A673 (cell line): Measurements from ENCODE around the gene ZNF777. TPM values are rescaled to one million over a fixed set of nuclear protein-coding genes. Genes with fewer than 3 reads are reported as not detected.
"Not testable (repeated sequence)": the region's sequence is repeated elsewhere in the genome, so short reads cannot be mapped to it uniquely, and the experiment has no call there.

ENCODE experiments used
- BruUV-seq: library from RNA; stranded (reverse); fragments of 400-500 nt; replicated peaks from 2 replicates; lab custom pipeline; 2021; lab: Mats Ljungman, UMichigan
- CTCF ChIA-PET: fragments of 300-600 bp; sonication (Branson Sonifier 250); formaldehyde crosslinking; loops from one replicate; lab custom pipeline; 2022; ENCODE audit warnings: antibody characterized with exemption; lab: Charles Lee
- POLR2A ChIA-PET: fragments of 300-600 bp; sonication (Branson Sonifier 250); formaldehyde crosslinking; loops from one replicate; lab custom pipeline; 2022; ENCODE audit warnings: antibody characterized with exemption; ENCODE audit not compliant: low non-redundant PET; lab: Charles Lee
- DNase-seq: peaks from one replicate; pipeline ENCODE4 v3.0.0-alpha.2; 2015; ENCODE audit warnings: low spot score
- H3K27ac ChIP-seq: fragments of 200-600 bp; sonication (generic); 2 replicates; pipeline ENCODE4 v1.5.1; 2016; ENCODE audit warnings: mixed run types, low read depth, mild to moderate bottlenecking, mixed read lengths, antibody characterized with exemption, low read length; ENCODE audit not compliant: poor library complexity, severe bottlenecking
- H3K27me3 ChIP-seq: fragments of 200-600 bp; sonication (generic); replicated peaks from 2 replicates; pipeline ENCODE4 v1.6.1; 2017; ENCODE audit warnings: mixed run types, low read depth, mild to moderate bottlenecking, mixed read lengths, antibody characterized with exemption, low read length; ENCODE audit not compliant: insufficient read depth, poor library complexity
- H3K36me3 ChIP-seq: fragments of 200-600 bp; sonication (generic); 2 replicates; pipeline ENCODE4 v1.6.1; 2016; ENCODE audit warnings: mixed run types, mild to moderate bottlenecking, mixed read lengths, antibody characterized with exemption, low read length; ENCODE audit not compliant: insufficient read depth, poor library complexity, severe bottlenecking
- H3K4me1 ChIP-seq: fragments of 200-600 bp; sonication (generic); 2 replicates; pipeline ENCODE4 v1.6.1; 2017; ENCODE audit warnings: mixed run types, mild to moderate bottlenecking, mixed read lengths, antibody characterized with exemption, low read length; ENCODE audit not compliant: insufficient read depth, poor library complexity, severe bottlenecking
- H3K4me3 ChIP-seq: fragments of 200-600 bp; sonication (generic); 2 replicates; pipeline ENCODE4 v1.5.1; 2016; ENCODE audit warnings: low read depth, mixed run types, mild to moderate bottlenecking, mixed read lengths, low read length; ENCODE audit not compliant: poor library complexity, severe bottlenecking
- H3K9me3 ChIP-seq: fragments of 200-600 bp; sonication (generic); 2 replicates; pipeline ENCODE4 v1.6.1; 2016; ENCODE audit warnings: mixed run types, low read depth, mild to moderate bottlenecking, mixed read lengths, antibody characterized with exemption, low read length; ENCODE audit not compliant: poor library complexity, severe bottlenecking
- CTCF ChIP-seq: fragments of 300-800, 200-600 bp; sonication (generic); conservative IDR thresholded peaks from 2 replicates; pipeline ENCODE4 v1.5.1; 2017; ENCODE audit warnings: low read depth, mild to moderate bottlenecking, antibody characterized with exemption, low read length, moderate library complexity, mixed read lengths
- EZH2 ChIP-seq: fragments of 200-600 bp; sonication (generic); IDR thresholded peaks from 2 replicates; pipeline ENCODE4 v1.6.1; 2017; ENCODE audit warnings: borderline replicate concordance, low read depth, mild to moderate bottlenecking, mixed read lengths, antibody characterized with exemption, low read length; ENCODE audit not compliant: poor library complexity, severe bottlenecking
- intact Hi-C: fragments of 100-400 bp; cut with micrococcal nuclease; formaldehyde crosslinking; loops from one replicate; pipeline ENCODE4 v1.10.0; 2022; ENCODE audit not compliant: unreplicated experiment
- total RNA-seq: library from RNA; stranded (reverse); gene quantifications from 2 replicates; pipeline ENCODE4 v1.2.3, GENCODE V29; 2021

The ZNF777 gene
- total RNA-seq, 1 experiment from 2014 or later = 19.3 TPM

GRCh38 chr7:149448961-149449360 is 11.9 kb downstream of the ZNF777 start:
- POLR2A ChIA-PET = no interaction called here
- intact Hi-C loops = no loop called here
- Histone ChIP-seq H3K4me1 (no peaks in the 10 kb centered on the region), H3K27me3 (no peaks in the 10 kb centered on the region), H3K36me3 (peaks cover 44% of the 10 kb centered on the region), H3K4me3 (no peak overlapping the region), H3K27ac (no peak overlapping the region), H3K9me3 (no peaks in the 10 kb centered on the region)
- no TSS peak for BruUV-seq
- CTCF ChIA-PET = no interaction called here
- DNase-seq = no peak
- TF ChIP-seq EZH2 (no peak), CTCF (no peak)

- DNase-seq, H3K4me1 ChIP-seq, intact Hi-C loops, H3K27ac ChIP-seq, H3K4me3 ChIP-seq, POLR2A ChIA-PET, CTCF ChIA-PET, H3K27me3 ChIP-seq, H3K9me3 ChIP-seq, BruUV-seq: not testable (repeated sequence)
- H3K36me3 ChIP-seq = peaks cover 33% of the 10 kb centered on the region
Observed at GRCh38 chr7:149446026-149446425, 14.8 kb downstream of the ZNF777 start.

- intact Hi-C loops = no loop called here
- H3K9me3 ChIP-seq = no peaks in the 10 kb centered on the region
- POLR2A ChIA-PET = no interaction called here
- no peak overlapping the region for H3K27ac ChIP-seq
- no TSS peak for BruUV-seq
- H3K36me3 ChIP-seq = peaks cover 16% of the 10 kb centered on the region
- CTCF ChIA-PET = no interaction called here
- H3K4me1 ChIP-seq = no peaks in the 10 kb centered on the region
- no peak for TF ChIP-seq CTCF
- TF ChIP-seq EZH2 = no peak
- DNase-seq = no peak
- H3K4me3 ChIP-seq = no peak overlapping the region
- H3K27me3 ChIP-seq = no peaks in the 10 kb centered on the region
Observed at GRCh38 chr7:149444287-149444686, 16.6 kb downstream of the ZNF777 start.

GRCh38 chr7:149443523-149443922 is 17.3 kb downstream of the ZNF777 start:
- ChIA-PET CTCF (no interaction called here), POLR2A (no interaction called here)
- H3K9me3 ChIP-seq = no peaks in the 10 kb centered on the region
- no peak for DNase-seq
- H3K4me1 ChIP-seq = no peaks in the 10 kb centered on the region
- no peak overlapping the region for H3K4me3 ChIP-seq
- BruUV-seq = no TSS peak
- intact Hi-C loops = no loop called here
- no peak overlapping the region for H3K27ac ChIP-seq
- no peaks in the 10 kb centered on the region for H3K27me3 ChIP-seq
- TF ChIP-seq EZH2 (no peak), CTCF (no peak)
- H3K36me3 ChIP-seq = peaks cover 8% of the 10 kb centered on the region
